ENCODE results near the gene DNAH11.

GRCh38 chr7:21497072-21497471 lies 45.8 kb upstream of the DNAH11 start:
- no peak for TF ChIP-seq CTCF (IDR thresholded peaks at IDR 0.05)
- TF ChIP-seq POLR2A (IDR thresholded peaks at IDR 0.05) = no peak
- no peak for TF ChIP-seq EP300 (IDR thresholded peaks at IDR 0.05)

Data from tibial nerve (tissue), 4 donors.